Body of pancreas (tissue), 4 donors: ENCODE data around the gene COL3A1. TPM values are rescaled to one million over a fixed set of nuclear protein-coding genes. Genes with fewer than 3 reads are reported as not detected.

ENCODE experiments used
- ATAC-seq: fragments of 150-250 bp; one replicate; pipeline ENCODE4 v1.9.1; 2016
- DNase-seq, 4 donors: peaks; one replicate each; pipeline ENCODE4 v3.0.0-alpha.2; 2019
- H3K27ac ChIP-seq, 4 donors: fragments of 200-600 bp; sonication (generic); 1 replicate in 3 of 4; 2 replicates in 1 of 4; pipeline versions ENCODE4 v1.5.1 to v1.6.1; 2016 to 2019; ENCODE audit warnings: mild to moderate bottlenecking in 1 of 4, mixed read lengths in 1 of 4, moderate library complexity in 1 of 4
- H3K27me3 ChIP-seq, 2 donors: fragments of 200-600 bp; sonication (generic); one replicate each; pipeline ENCODE4 v1.6.0; 2016; ENCODE audit warnings: mild to moderate bottlenecking in 1 of 2
- H3K36me3 ChIP-seq, 2 donors: fragments of 200-600 bp; sonication (generic); replicated peaks in 1 of 2; 2 replicates each; pipeline ENCODE4 v1.5.1; 2016; ENCODE audit warnings: low read depth in 2 of 2; ENCODE audit not compliant: insufficient read depth in 1 of 2
- H3K4me1 ChIP-seq: fragments of 200-600 bp; sonication (generic); one replicate; pipeline ENCODE4 v1.6.0; 2016
- H3K4me3 ChIP-seq, 2 donors: fragments of 200-600 bp; sonication (generic); 1 replicate in 1 of 2; 2 replicates in 1 of 2; pipeline ENCODE4 v1.5.1; 2016 to 2019
- H3K9me3 ChIP-seq, 3 donors: fragments of 200-600 bp; sonication (generic); 1 replicate in 2 of 3; 2 replicates in 1 of 3; pipeline ENCODE4 v1.5.1; 2016
- POLR2A ChIP-seq, 3 donors: fragments of 450-650 bp; IDR thresholded peaks; one replicate each; pipeline ENCODE4 v1.6.1; 2016; ENCODE audit warnings: antibody characterized with exemption in 3 of 3, mild to moderate bottlenecking in 2 of 3
- WGBS, 2 donors: methylation state at CpG; one replicate each; pipeline ENCODE4 v1.1.5; 2017; 5-methylcytosine and 5-hydroxymethylcytosine counted together
- intact Hi-C: fragments of 100-400 bp; cut with DNase I; formaldehyde crosslinking; loops from one replicate; pipeline ENCODE4 v1.15.1; 2023
- total RNA-seq, 2 donors: library from RNA; depleted of rRNA; stranded (reverse); fragments of >200 nt; gene quantifications; one replicate each; pipeline ENCODE4 v1.1.0, GENCODE V29; 2016
- TF ChIP-seq, protein P1 (sequence below), 7 experiments: fragments of 450-650 bp in 4 of 7; fragments of 200-600 bp in 3 of 7; sonication (generic) in 3 of 7; IDR thresholded peaks; one replicate each; pipeline ENCODE4 v1.5.1; 2016 to 2019; ENCODE audit warnings: antibody characterized with exemption in 7 of 7

Gene COL3A1
- total RNA-seq, 2 donors from 2014 or later = 54.7 to 77.5 TPM

DNA sequence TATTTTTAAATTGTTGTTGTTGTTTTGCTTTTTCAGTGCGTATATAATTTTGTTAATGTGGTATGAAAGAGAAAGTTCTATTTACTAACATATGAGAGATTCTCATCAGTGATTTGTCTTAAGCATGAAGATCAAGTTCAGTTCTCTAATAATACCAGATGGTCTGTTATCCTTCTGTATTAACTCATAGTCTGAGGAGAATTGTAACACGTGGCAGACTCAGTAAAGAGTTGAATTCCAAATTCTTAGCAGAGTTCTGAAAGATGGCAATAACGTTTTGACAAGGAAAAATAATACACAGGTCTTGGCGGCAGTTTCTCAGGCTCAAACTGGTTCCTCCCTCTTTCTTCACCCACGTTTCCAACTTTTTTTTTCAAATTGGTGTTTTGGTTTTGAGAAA lies 17.2 kb upstream of the COL3A1 start:
- intact Hi-C loops = no loop called here
- Histone ChIP-seq H3K36me3 (no peaks in the 10 kb centered on the region), H3K27ac (no peak overlapping the region), H3K4me3 (no peak overlapping the region), H3K9me3 (no peaks in the 10 kb centered on the region), H3K4me1 (no peaks in the 10 kb centered on the region), H3K27me3 (no peaks in the 10 kb centered on the region)
- WGBS, 2 donors = 58 to 60% methylated on average over 5 of the region's 5 CpGs
- TF ChIP-seq POLR2A (IDR thresholded peaks at IDR 0.05) = no peak
- TF ChIP-seq, protein P1, sequence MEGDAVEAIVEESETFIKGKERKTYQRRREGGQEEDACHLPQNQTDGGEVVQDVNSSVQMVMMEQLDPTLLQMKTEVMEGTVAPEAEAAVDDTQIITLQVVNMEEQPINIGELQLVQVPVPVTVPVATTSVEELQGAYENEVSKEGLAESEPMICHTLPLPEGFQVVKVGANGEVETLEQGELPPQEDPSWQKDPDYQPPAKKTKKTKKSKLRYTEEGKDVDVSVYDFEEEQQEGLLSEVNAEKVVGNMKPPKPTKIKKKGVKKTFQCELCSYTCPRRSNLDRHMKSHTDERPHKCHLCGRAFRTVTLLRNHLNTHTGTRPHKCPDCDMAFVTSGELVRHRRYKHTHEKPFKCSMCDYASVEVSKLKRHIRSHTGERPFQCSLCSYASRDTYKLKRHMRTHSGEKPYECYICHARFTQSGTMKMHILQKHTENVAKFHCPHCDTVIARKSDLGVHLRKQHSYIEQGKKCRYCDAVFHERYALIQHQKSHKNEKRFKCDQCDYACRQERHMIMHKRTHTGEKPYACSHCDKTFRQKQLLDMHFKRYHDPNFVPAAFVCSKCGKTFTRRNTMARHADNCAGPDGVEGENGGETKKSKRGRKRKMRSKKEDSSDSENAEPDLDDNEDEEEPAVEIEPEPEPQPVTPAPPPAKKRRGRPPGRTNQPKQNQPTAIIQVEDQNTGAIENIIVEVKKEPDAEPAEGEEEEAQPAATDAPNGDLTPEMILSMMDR (IDR thresholded peaks at IDR 0.05) = no peak
- ATAC-seq (no peak), DNase-seq (no peak)

DNA sequence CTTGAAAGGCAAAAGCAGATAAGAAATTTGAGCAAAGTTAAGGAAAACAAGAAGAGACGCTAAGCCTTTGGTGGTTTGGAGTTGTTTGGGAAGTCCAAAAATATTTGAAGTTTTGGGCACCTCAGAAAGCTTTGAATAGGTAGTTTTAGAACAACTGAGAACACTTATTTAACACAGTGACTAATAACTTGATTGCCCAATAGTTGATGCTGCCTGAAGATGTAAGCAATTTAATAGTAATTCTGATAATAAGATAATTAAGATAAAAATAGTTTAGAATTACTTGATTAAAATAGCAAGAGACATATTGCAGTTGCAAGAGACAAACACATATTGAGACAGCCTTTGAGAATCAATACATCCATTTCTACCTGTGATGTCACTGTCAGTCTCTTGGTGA lies 16.5 kb upstream of the COL3A1 start:
- H3K9me3 ChIP-seq = no peaks in the 10 kb centered on the region
- H3K4me1 ChIP-seq = no peaks in the 10 kb centered on the region
- TF ChIP-seq, protein P1 (IDR thresholded peaks at IDR 0.05) = no peak
- H3K27ac ChIP-seq = no peak overlapping the region
- ATAC-seq (no peak), DNase-seq (no peak)
- H3K4me3 ChIP-seq = no peak overlapping the region
- no peaks in the 10 kb centered on the region for H3K27me3 ChIP-seq
- 91 to 95% methylated on average over 1 of the region's 1 CpG for WGBS, 2 donors
- intact Hi-C loops = no loop called here
- no peaks in the 10 kb centered on the region for H3K36me3 ChIP-seq

DNA sequence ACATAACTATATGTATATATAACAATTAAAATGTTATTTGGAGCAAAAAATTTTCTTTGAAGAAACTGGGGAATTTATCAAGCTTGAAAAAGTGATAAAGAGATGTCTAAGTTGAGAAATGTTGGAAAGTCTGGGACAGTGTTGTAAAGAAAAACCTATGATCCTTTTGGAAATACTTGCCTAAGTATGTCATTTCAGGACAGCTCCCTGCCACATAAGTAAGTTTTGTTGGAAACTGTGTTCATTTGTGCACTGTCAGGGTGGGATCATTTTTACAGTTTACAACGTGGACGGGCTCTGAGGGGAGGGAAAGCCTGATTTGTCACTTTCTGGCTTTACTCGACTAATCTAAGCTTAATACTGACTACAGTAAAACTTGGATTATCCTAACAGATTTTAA lies 10.4 kb upstream of the COL3A1 start:
- H3K4me3 ChIP-seq = no peak overlapping the region
- no peak overlapping the region for H3K27ac ChIP-seq
- no peaks in the 10 kb centered on the region for H3K9me3 ChIP-seq
- H3K36me3 ChIP-seq = no peaks in the 10 kb centered on the region
- 69 to 90% methylated on average over 3 of the region's 3 CpGs for WGBS, 2 donors
- no peak for ATAC-seq
- intact Hi-C loops = no loop called here
- H3K4me1 ChIP-seq = peaks cover 10% of the 10 kb centered on the region
- TF ChIP-seq, protein P1 (IDR thresholded peaks at IDR 0.05) = no peak
- H3K27me3 ChIP-seq = no peaks in the 10 kb centered on the region
- no peak for DNase-seq

DNA sequence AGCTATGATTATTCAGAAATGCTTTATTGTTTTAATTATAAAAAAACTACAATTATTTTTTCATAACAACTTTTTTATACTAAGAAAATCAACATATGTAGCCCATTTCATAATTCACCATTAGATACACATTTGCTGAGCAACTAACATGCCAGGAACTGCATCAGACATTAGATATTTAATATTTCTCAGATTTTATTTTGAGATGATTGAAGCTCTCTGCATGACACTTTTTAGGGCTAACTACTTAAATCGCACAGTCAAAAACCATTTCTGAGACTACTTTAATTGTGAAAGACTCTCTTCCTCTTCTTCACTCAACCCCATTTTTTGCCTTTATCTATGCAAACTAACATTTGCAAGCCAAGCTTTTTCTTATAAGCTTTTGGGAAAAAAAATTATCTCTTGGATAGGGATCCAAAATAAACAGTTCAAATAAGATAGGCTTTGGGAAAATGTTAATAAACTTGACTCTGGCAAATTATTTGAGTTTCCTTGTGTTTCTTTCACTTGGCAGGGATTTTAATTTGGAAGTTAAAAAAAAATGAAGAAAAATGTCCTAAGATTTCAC lies 9.1 kb upstream of the COL3A1 start:
- DNase-seq = no peak
- WGBS, 2 donors = 38 to 40% methylated on average over 1 of the region's 1 CpG
- intact Hi-C loops = no loop called here

DNA sequence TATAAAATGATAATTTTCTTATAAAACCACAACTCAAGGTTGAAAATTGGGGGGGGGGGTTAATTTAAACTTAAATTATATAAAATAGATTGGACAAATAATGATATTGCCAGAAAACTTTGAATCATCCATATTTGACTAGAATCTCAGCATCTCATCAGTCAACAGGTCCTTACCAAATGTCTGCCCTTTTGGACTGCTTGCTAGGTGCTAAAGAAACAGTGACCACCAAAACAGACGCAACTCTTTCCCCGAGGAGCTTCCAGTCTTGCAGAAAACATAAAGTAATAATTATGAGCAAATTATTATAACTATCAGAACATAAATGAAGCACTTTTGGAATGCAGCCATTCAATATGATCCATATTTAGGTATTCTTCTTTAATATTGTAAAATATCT lies 8.6 kb upstream of the COL3A1 start:
- Histone ChIP-seq H3K4me1 (peaks cover 10% of the 10 kb centered on the region), H3K27me3 (no peaks in the 10 kb centered on the region), H3K9me3 (no peaks in the 10 kb centered on the region), H3K4me3 (no peak overlapping the region), H3K27ac (peak overlapping the region in 1 of 4 donors; percentile 24), H3K36me3 (no peaks in the 10 kb centered on the region)
- WGBS, 2 donors = 58 to 65% methylated on average over 2 of the region's 2 CpGs
- intact Hi-C loops = no loop called here
- ATAC-seq = no peak
- TF ChIP-seq, protein P1 (IDR thresholded peaks at IDR 0.05) = no peak
- no peak for TF ChIP-seq POLR2A (IDR thresholded peaks at IDR 0.05)
- DNase-seq = no peak

More for the DNA sequence above, 9.1 kb upstream of the COL3A1 start:
- H3K36me3 ChIP-seq = no peaks in the 10 kb centered on the region
- H3K4me1 ChIP-seq = peaks cover 10% of the 10 kb centered on the region
- ATAC-seq = no peak
- H3K27ac ChIP-seq = peak overlapping the region in 1 of 4 donors; percentile 24
- H3K9me3 ChIP-seq = no peaks in the 10 kb centered on the region
- H3K4me3 ChIP-seq = no peak overlapping the region
- TF ChIP-seq, protein P1 (IDR thresholded peaks at IDR 0.05) = no peak
- TF ChIP-seq POLR2A (IDR thresholded peaks at IDR 0.05) = no peak
- H3K27me3 ChIP-seq = no peaks in the 10 kb centered on the region
